ENCODE results near the gene GPC3.

Gene GPC3

GRCh38 chrX:134013524-134013923 is 28.1 kb upstream of the GPC3 start:
- no peak for DNase-seq (ENCODE audit: extremely low spot score)
- TF ChIP-seq SUZ12 (IDR thresholded peaks at IDR 0.05), result no peak
- TF ChIP-seq FOXK2 (IDR thresholded peaks at IDR 0.05), result no peak
- no peak for TF ChIP-seq L3MBTL2 (conservative IDR thresholded peaks at IDR 0.05)
- no peak for TF ChIP-seq FOXA1 (IDR thresholded peaks at IDR 0.05)
- POLR2A ChIA-PET, result interaction anchor here (1.3 to 1.4 kb wide), 2 partner anchors 13 to 88 kb away, joined by 3 read pairs; no protein-coding TSS in a partner anchor
- CTCF ChIA-PET, result interaction anchor here (1.4 to 3.0 kb wide), 3 partner anchors 8 to 221 kb away, joined by 3 to 16 read pairs (median 9); no protein-coding TSS in a partner anchor

DNA sequence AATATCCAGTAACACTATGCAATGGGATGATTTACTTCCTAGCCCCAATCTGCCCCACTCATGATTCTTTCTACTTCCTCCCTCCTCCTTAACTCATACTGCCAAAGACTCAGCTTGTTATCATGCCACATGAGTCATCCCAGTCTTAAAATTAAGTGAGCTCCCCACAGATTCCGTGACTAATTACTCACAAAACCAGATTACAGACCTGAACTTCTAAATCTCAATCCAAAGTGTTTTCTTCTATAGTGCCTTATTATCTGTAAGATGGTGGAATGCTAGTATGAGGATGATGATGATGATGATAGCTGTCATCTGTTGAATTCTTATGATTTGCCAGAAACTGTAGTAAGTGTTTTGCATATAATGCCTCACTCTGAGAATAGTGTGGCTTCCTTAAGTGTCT is 27.7 kb upstream of the GPC3 start:
- ChIA-PET CTCF (interaction anchor here (0.9 to 3.0 kb wide), 4 partner anchors 9 to 222 kb away, joined by 3 to 16 read pairs (median 6); no protein-coding TSS in a partner anchor), POLR2A (interaction anchor here (1.3 to 1.4 kb wide), 2 partner anchors 13 to 87 kb away, joined by 3 read pairs; no protein-coding TSS in a partner anchor)
- no peak for DNase-seq (ENCODE audit: extremely low spot score)
- TF ChIP-seq CTBP1 (IDR thresholded peaks at IDR 0.05; ENCODE audit: borderline replicate concordance) (peak; percentile 33; the same call in 1 of the 2 replicates), LEF1 (IDR thresholded peaks at IDR 0.05; ENCODE audit: borderline replicate concordance) (no peak), ARNT (IDR thresholded peaks at IDR 0.05) (peak; percentile 88), ELF4 (IDR thresholded peaks at IDR 0.05) (no peak), ZNF384 (IDR thresholded peaks at IDR 0.05) (no peak), PKNOX1 (IDR thresholded peaks at IDR 0.05) (peak; percentile 58)

DNA sequence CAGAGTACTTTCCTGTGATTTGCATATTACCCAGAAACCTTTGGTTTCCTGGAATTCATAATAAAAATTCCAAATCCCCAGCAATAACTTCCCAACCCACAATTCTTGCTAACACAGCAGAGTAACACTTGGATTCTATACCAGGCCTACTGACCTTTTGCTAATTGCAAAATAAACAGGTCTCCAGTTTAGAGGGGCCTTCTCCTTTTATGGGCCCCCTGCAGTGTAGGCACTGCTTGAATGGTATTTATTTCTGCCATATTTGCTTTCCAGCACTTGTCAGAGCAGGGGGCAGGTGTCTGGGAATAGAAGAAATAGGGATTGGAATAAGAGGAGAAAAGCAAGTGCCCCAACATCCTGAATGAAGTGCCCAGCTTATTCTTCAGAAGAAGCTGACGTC is 25.3 kb upstream of the GPC3 start:
- CTCF ChIA-PET, result interaction anchor here (0.5 to 0.7 kb wide), 3 partner anchors 168 to 1271 kb away, joined by 3 to 6 read pairs (median 3); no protein-coding TSS in a partner anchor
- peak; percentile 36 for DNase-seq (ENCODE audit: extremely low spot score)
- TF ChIP-seq SP1 (IDR thresholded peaks at IDR 0.05), result no peak
- TF ChIP-seq ZNF384 (IDR thresholded peaks at IDR 0.05), result no peak
- 0 out of 2 replicates have a peak, but pooled peaks have one; percentile 30 for TF ChIP-seq ARNT (IDR thresholded peaks at IDR 0.05)
- no peak for TF ChIP-seq BHLHE40 (IDR thresholded peaks at IDR 0.05; ENCODE audit: borderline replicate concordance)
- no peak for TF ChIP-seq NFRKB (IDR thresholded peaks at IDR 0.05)
- no peak; the same call in 1 of the 2 replicates for TF ChIP-seq PKNOX1 (IDR thresholded peaks at IDR 0.05)
- no peak for TF ChIP-seq FOXA1 (IDR thresholded peaks at IDR 0.05)
- no peak for TF ChIP-seq HDGF (IDR thresholded peaks at IDR 0.05; ENCODE audit: borderline replicate concordance)
- TF ChIP-seq CTBP1 (IDR thresholded peaks at IDR 0.05; ENCODE audit: borderline replicate concordance), result peak; percentile 85; the same call in 1 of the 2 replicates
- no peak for TF ChIP-seq FOXM1 (IDR thresholded peaks at IDR 0.05; ENCODE audit: borderline replicate concordance)
- no peak for TF ChIP-seq LEF1 (IDR thresholded peaks at IDR 0.05; ENCODE audit: borderline replicate concordance)
- no peak for TF ChIP-seq FOXK2 (IDR thresholded peaks at IDR 0.05)
- TF ChIP-seq L3MBTL2 (conservative IDR thresholded peaks at IDR 0.05), result no peak
- no peak for TF ChIP-seq ELF4 (IDR thresholded peaks at IDR 0.05)
- TF ChIP-seq SUZ12 (IDR thresholded peaks at IDR 0.05), result no peak
- no peak for TF ChIP-seq TARDBP (IDR thresholded peaks at IDR 0.05)
- POLR2A ChIA-PET, result interaction anchor here (2.0 kb wide), 1 partner anchor 10 kb away, joined by 7 read pairs; no protein-coding TSS in a partner anchor

DNA sequence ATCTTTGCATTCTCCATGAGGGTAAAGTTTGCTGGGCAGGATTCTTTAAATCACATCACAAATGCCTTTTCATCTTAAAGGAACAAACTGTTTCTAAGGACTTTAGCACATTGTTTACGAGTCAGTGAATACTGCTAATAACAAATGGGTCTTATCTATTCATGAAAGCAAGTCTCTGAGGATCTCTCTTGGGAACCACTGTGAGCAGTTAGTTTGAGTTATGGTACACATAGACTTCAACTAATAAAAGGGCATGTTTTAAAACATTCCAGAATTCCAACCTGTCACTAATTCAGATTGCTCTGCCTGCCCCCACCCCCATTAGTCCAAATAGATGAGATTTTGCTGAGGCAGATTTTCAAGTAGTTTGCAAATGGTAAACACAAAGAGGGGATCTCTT is 22.3 kb upstream of the GPC3 start:
- DNase-seq (ENCODE audit: extremely low spot score), result no peak
- TF ChIP-seq NFRKB (IDR thresholded peaks at IDR 0.05) (no peak), CTBP1 (IDR thresholded peaks at IDR 0.05; ENCODE audit: borderline replicate concordance) (no peak), FOXA1 (IDR thresholded peaks at IDR 0.05) (no peak), BHLHE40 (IDR thresholded peaks at IDR 0.05; ENCODE audit: borderline replicate concordance) (no peak), ARNT (IDR thresholded peaks at IDR 0.05) (no peak), L3MBTL2 (conservative IDR thresholded peaks at IDR 0.05) (no peak)
- CTCF ChIA-PET, result interaction anchor here (1.2 kb wide), 1 partner anchor 19 kb away, joined by 3 read pairs; no protein-coding TSS in a partner anchor
- POLR2A ChIA-PET, result no interaction called here

GRCh38 chrX:134006484-134007161 is 21.2 kb upstream of the GPC3 start:
- ChIA-PET CTCF (interaction anchor here (1.2 kb wide), 1 partner anchor 20 kb away, joined by 3 read pairs; no protein-coding TSS in a partner anchor), POLR2A (no interaction called here)
- DNase-seq (ENCODE audit: extremely low spot score), result no peak
- TF ChIP-seq LEF1 (IDR thresholded peaks at IDR 0.05; ENCODE audit: borderline replicate concordance) (no peak), SP1 (IDR thresholded peaks at IDR 0.05) (no peak), BHLHE40 (IDR thresholded peaks at IDR 0.05; ENCODE audit: borderline replicate concordance) (no peak)

DNA sequence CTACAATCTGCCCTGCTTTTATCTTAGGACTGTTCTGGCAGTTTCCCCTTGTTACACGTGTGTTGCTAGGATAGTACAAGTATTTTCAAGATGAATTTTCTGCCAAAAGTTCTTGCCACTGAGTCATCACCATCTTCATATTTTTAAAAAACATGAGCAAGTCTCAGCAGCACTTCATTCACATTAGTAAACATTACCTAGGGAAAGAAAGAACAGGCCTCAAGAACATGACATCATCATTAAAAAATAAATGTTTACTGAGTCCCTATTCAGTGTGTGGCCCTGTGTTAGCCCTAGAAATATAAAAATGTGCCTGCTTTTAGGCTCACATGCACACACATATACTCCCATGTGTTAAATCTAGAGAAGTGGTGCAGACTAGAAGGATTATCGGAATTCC is 18.7 kb upstream of the GPC3 start:
- no peak for TF ChIP-seq ELF4 (IDR thresholded peaks at IDR 0.05)
- TF ChIP-seq NFRKB (IDR thresholded peaks at IDR 0.05), result no peak
- no peak for TF ChIP-seq LEF1 (IDR thresholded peaks at IDR 0.05; ENCODE audit: borderline replicate concordance)
- no peak for TF ChIP-seq SP1 (IDR thresholded peaks at IDR 0.05)
- no peak for TF ChIP-seq FOXA1 (IDR thresholded peaks at IDR 0.05)
- no peak for TF ChIP-seq BHLHE40 (IDR thresholded peaks at IDR 0.05; ENCODE audit: borderline replicate concordance)
- TF ChIP-seq HDGF (IDR thresholded peaks at IDR 0.05; ENCODE audit: borderline replicate concordance), result no peak
- TF ChIP-seq ZNF384 (IDR thresholded peaks at IDR 0.05), result no peak
- no peak for TF ChIP-seq L3MBTL2 (conservative IDR thresholded peaks at IDR 0.05)
- no peak for TF ChIP-seq ARNT (IDR thresholded peaks at IDR 0.05)
- TF ChIP-seq CTBP1 (IDR thresholded peaks at IDR 0.05; ENCODE audit: borderline replicate concordance), result no peak
- TF ChIP-seq TARDBP (IDR thresholded peaks at IDR 0.05), result no peak
- TF ChIP-seq FOXM1 (IDR thresholded peaks at IDR 0.05; ENCODE audit: borderline replicate concordance), result no peak
- no peak for TF ChIP-seq PKNOX1 (IDR thresholded peaks at IDR 0.05)
- TF ChIP-seq SUZ12 (IDR thresholded peaks at IDR 0.05), result no peak
- CTCF ChIA-PET, result no interaction called here
- DNase-seq (ENCODE audit: extremely low spot score), result no peak
- POLR2A ChIA-PET, result no interaction called here

All from HEK293T (cell line).